ENCODE results near the gene HMGN2.

DNA sequence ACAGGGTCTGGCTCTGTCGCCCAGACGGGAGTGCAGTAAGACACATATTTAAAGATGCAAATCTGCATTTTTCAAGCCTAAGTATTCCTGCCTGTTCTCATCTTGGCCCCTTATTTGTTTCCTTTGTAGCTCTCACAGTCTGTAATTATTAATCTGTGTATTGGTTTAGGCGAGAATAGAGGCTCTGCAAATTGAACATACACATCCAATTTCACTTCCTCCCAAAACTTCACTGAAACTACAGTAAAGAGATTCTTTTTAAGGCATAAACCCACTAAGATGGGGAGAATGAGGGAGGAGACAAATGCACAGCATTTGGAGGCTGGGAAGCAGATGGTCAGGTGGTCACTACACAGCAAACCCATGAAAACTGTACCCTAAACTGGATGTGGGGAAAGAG is 21.0 kb downstream of the HMGN2 start:
- TF ChIP-seq POLR2A (IDR thresholded peaks at IDR 0.05) (no peak), POLR2AphosphoS5 (IDR thresholded peaks at IDR 0.05) (no peak)
- TF ChIP-seq, protein P1, sequence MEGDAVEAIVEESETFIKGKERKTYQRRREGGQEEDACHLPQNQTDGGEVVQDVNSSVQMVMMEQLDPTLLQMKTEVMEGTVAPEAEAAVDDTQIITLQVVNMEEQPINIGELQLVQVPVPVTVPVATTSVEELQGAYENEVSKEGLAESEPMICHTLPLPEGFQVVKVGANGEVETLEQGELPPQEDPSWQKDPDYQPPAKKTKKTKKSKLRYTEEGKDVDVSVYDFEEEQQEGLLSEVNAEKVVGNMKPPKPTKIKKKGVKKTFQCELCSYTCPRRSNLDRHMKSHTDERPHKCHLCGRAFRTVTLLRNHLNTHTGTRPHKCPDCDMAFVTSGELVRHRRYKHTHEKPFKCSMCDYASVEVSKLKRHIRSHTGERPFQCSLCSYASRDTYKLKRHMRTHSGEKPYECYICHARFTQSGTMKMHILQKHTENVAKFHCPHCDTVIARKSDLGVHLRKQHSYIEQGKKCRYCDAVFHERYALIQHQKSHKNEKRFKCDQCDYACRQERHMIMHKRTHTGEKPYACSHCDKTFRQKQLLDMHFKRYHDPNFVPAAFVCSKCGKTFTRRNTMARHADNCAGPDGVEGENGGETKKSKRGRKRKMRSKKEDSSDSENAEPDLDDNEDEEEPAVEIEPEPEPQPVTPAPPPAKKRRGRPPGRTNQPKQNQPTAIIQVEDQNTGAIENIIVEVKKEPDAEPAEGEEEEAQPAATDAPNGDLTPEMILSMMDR (IDR thresholded peaks at IDR 0.05), result no peak

Measured in prostate gland (tissue), 2 donors.